K562 (cell line): ENCODE data around the gene B4GALT5. TPM values are rescaled to one million over a fixed set of nuclear protein-coding genes. Genes with fewer than 3 reads are reported as not detected.

Experiments used
- CBX5 ChIP-seq: IDR thresholded peaks from 2 replicates; pipeline ENCODE4 v1.6.1; 2014; ENCODE audit warnings: low read depth, borderline replicate concordance
- GABPA ChIP-seq: fragments of 200-800 bp; sonication (Bioruptor generic); conservative IDR thresholded peaks from 2 replicates; pipeline ENCODE4 v1.6.1; 2016; ENCODE audit warnings: low read depth, missing genetic modification characterization, missing compliant biosample characterization
- GATA2 ChIP-seq: sonication (generic); formaldehyde crosslinking; IDR thresholded peaks from 2 replicates; pipeline ENCODE4 v1.4.0; 2020; ENCODE audit warnings: mild to moderate bottlenecking, missing genetic modification reagents
- RFX7 ChIP-seq: fragments of 250-450 bp; sonication (Bioruptor Pico); IDR thresholded peaks from 2 replicates; pipeline ENCODE4 v1.5.1; 2021; ENCODE audit warnings: mild to moderate bottlenecking
- TOE1 ChIP-seq, 2 experiments: fragments of 450-650 bp in 1 of 2; sonication (generic) in 1 of 2; formaldehyde crosslinking in 1 of 2; IDR thresholded peaks; 2 replicates each; pipeline versions ENCODE4 v1.7.1 to v1.8.0; 2016 to 2022; ENCODE audit warnings: borderline replicate concordance in 2 of 2, mild to moderate bottlenecking in 2 of 2, antibody characterized with exemption in 1 of 2, inconsistent platforms in 1 of 2, low read depth in 1 of 2, missing genetic modification reagents in 1 of 2, moderate library complexity in 1 of 2
- ZNF347 ChIP-seq: fragments of 450-650 bp; formaldehyde crosslinking; IDR thresholded peaks from 2 replicates; pipeline ENCODE4 v1.4.0; 2020; ENCODE audit warnings: low read depth, mild to moderate bottlenecking, moderate library complexity
- ZNF507 ChIP-seq: conservative IDR thresholded peaks from 2 replicates; pipeline ENCODE4 v1.6.1; 2017; ENCODE audit warnings: missing genetic modification characterization, missing compliant biosample characterization
- polyA plus RNA-seq, 8 experiments: library from polyadenylated mRNA; depleted of rRNA in 4 of 8; stranded (reverse) in 5 of 8; unstranded in 3 of 8; fragments of >200 nt; fragmentation: Nextera tagmentation in 2 of 8; fragmentation: Illumina TruSeq in 1 of 8; extraction: Ambion mirVana in 2 of 8; extraction: Trizol in 1 of 8; gene quantifications; 2 replicates each; pipeline versions ENCODE4 v1.2.1 to v1.2.3, GENCODE V29; 2011 to 2014; ENCODE audit warnings: inconsistent platforms in 1 of 8, missing spikeins in 1 of 8
- total RNA-seq, 7 experiments: library from RNA; depleted of rRNA in 6 of 7; stranded (reverse); fragments of >200 nt in 6 of 7; fragmentation: Illumina TruSeq in 2 of 7; extraction: Trizol in 2 of 7; gene quantifications; 2 replicates each; pipeline versions ENCODE4 v1.2.1 to v1.2.3, GENCODE V29; 2011 to 2021; ENCODE audit warnings: low replicate concordance in 1 of 7
- TF ChIP-seq, protein P1 (sequence below): fragments of 450-650 bp; IDR thresholded peaks from 2 replicates; pipeline ENCODE4 v1.6.1; 2016; ENCODE audit warnings: mild to moderate bottlenecking, moderate library complexity
- TF ChIP-seq, protein P2 (sequence below): fragments of 250-450 bp; sonication (Bioruptor Pico); IDR thresholded peaks from 2 replicates; pipeline ENCODE4 v1.9.0; 2021; ENCODE audit warnings: mild to moderate bottlenecking, inconsistent platforms
- TF ChIP-seq, protein P3 (sequence below): fragments of 450-650 bp; conservative IDR thresholded peaks from 2 replicates; pipeline ENCODE4 v1.6.1; 2016; ENCODE audit warnings: missing genetic modification characterization, low read depth, mild to moderate bottlenecking, missing compliant biosample characterization, moderate library complexity

B4GALT5 gene
- total and polyA plus RNA-seq, 9 of the 15 experiments (the other 6 are each of a cell fraction or from before 2014, with no cell fraction given), result 8.5 to 32.6 (median 23.4) TPM

DNA sequence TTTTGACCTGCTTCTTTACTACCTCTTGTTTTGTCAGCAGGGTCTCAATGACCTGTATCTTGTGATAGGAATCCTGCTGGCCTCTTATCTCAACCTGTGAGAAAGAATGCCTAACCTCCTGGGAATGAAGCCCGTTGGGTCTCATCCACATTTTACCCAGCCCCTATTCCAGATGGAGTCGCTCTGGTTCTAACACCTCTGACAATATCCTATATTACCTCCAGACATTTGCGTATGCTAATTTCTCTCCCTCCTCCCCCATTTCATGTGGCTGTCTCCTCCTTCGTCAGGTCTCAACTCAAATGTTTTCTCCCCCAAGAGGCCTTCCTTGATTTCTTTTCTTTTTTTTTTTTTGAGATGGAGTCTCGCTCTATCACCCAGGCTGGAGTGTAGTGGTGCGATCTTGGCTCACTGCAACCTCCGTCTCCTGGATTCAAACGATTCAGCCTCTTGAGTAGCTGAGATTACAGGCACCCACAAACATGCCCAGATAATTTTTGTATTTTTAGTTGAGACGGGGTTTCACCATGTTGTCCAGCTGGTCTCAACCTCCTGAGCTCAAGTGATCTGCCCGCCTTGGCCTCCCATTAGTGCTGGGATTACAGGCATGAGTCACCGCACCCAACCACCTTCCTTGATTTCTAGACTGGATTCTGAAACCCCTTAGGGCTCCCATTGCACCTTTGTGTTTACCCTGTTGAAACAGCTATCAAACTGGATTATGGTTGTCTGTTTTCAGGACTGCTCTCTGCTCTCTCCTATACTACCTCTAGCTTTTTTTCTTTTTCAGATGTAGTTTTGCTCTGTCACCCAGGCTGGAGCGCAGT lies 49.5 kb upstream of the B4GALT5 start (continued):
- TF ChIP-seq, protein P1, sequence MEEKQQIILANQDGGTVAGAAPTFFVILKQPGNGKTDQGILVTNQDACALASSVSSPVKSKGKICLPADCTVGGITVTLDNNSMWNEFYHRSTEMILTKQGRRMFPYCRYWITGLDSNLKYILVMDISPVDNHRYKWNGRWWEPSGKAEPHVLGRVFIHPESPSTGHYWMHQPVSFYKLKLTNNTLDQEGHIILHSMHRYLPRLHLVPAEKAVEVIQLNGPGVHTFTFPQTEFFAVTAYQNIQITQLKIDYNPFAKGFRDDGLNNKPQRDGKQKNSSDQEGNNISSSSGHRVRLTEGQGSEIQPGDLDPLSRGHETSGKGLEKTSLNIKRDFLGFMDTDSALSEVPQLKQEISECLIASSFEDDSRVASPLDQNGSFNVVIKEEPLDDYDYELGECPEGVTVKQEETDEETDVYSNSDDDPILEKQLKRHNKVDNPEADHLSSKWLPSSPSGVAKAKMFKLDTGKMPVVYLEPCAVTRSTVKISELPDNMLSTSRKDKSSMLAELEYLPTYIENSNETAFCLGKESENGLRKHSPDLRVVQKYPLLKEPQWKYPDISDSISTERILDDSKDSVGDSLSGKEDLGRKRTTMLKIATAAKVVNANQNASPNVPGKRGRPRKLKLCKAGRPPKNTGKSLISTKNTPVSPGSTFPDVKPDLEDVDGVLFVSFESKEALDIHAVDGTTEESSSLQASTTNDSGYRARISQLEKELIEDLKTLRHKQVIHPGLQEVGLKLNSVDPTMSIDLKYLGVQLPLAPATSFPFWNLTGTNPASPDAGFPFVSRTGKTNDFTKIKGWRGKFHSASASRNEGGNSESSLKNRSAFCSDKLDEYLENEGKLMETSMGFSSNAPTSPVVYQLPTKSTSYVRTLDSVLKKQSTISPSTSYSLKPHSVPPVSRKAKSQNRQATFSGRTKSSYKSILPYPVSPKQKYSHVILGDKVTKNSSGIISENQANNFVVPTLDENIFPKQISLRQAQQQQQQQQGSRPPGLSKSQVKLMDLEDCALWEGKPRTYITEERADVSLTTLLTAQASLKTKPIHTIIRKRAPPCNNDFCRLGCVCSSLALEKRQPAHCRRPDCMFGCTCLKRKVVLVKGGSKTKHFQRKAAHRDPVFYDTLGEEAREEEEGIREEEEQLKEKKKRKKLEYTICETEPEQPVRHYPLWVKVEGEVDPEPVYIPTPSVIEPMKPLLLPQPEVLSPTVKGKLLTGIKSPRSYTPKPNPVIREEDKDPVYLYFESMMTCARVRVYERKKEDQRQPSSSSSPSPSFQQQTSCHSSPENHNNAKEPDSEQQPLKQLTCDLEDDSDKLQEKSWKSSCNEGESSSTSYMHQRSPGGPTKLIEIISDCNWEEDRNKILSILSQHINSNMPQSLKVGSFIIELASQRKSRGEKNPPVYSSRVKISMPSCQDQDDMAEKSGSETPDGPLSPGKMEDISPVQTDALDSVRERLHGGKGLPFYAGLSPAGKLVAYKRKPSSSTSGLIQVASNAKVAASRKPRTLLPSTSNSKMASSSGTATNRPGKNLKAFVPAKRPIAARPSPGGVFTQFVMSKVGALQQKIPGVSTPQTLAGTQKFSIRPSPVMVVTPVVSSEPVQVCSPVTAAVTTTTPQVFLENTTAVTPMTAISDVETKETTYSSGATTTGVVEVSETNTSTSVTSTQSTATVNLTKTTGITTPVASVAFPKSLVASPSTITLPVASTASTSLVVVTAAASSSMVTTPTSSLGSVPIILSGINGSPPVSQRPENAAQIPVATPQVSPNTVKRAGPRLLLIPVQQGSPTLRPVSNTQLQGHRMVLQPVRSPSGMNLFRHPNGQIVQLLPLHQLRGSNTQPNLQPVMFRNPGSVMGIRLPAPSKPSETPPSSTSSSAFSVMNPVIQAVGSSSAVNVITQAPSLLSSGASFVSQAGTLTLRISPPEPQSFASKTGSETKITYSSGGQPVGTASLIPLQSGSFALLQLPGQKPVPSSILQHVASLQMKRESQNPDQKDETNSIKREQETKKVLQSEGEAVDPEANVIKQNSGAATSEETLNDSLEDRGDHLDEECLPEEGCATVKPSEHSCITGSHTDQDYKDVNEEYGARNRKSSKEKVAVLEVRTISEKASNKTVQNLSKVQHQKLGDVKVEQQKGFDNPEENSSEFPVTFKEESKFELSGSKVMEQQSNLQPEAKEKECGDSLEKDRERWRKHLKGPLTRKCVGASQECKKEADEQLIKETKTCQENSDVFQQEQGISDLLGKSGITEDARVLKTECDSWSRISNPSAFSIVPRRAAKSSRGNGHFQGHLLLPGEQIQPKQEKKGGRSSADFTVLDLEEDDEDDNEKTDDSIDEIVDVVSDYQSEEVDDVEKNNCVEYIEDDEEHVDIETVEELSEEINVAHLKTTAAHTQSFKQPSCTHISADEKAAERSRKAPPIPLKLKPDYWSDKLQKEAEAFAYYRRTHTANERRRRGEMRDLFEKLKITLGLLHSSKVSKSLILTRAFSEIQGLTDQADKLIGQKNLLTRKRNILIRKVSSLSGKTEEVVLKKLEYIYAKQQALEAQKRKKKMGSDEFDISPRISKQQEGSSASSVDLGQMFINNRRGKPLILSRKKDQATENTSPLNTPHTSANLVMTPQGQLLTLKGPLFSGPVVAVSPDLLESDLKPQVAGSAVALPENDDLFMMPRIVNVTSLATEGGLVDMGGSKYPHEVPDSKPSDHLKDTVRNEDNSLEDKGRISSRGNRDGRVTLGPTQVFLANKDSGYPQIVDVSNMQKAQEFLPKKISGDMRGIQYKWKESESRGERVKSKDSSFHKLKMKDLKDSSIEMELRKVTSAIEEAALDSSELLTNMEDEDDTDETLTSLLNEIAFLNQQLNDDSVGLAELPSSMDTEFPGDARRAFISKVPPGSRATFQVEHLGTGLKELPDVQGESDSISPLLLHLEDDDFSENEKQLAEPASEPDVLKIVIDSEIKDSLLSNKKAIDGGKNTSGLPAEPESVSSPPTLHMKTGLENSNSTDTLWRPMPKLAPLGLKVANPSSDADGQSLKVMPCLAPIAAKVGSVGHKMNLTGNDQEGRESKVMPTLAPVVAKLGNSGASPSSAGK, result 0 out of 2 replicates have a peak, but pooled peaks have one; percentile 14
- TF ChIP-seq, protein P2, sequence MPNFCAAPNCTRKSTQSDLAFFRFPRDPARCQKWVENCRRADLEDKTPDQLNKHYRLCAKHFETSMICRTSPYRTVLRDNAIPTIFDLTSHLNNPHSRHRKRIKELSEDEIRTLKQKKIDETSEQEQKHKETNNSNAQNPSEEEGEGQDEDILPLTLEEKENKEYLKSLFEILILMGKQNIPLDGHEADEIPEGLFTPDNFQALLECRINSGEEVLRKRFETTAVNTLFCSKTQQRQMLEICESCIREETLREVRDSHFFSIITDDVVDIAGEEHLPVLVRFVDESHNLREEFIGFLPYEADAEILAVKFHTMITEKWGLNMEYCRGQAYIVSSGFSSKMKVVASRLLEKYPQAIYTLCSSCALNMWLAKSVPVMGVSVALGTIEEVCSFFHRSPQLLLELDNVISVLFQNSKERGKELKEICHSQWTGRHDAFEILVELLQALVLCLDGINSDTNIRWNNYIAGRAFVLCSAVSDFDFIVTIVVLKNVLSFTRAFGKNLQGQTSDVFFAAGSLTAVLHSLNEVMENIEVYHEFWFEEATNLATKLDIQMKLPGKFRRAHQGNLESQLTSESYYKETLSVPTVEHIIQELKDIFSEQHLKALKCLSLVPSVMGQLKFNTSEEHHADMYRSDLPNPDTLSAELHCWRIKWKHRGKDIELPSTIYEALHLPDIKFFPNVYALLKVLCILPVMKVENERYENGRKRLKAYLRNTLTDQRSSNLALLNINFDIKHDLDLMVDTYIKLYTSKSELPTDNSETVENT, result no peak
- TF ChIP-seq RFX7 (CRISPR knock-in tag), result no peak
- no peak for TF ChIP-seq CBX5
- TF ChIP-seq GABPA (tag), result no peak
- no peak for TF ChIP-seq ZNF507
- TF ChIP-seq, protein P3, sequence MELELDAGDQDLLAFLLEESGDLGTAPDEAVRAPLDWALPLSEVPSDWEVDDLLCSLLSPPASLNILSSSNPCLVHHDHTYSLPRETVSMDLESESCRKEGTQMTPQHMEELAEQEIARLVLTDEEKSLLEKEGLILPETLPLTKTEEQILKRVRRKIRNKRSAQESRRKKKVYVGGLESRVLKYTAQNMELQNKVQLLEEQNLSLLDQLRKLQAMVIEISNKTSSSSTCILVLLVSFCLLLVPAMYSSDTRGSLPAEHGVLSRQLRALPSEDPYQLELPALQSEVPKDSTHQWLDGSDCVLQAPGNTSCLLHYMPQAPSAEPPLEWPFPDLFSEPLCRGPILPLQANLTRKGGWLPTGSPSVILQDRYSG (tag), result peak; percentile 95
- TF ChIP-seq TOE1 (IDR thresholded peaks at IDR 0.05; ENCODE audit: borderline replicate concordance), result no peak
- TF ChIP-seq TOE1 (CRISPR knock-in tag; IDR thresholded peaks at IDR 0.05; ENCODE audit: borderline replicate concordance, low read depth), result no peak
- no peak for TF ChIP-seq ZNF347 (CRISPR knock-in tag)
- TF ChIP-seq GATA2 (CRISPR knock-in tag), result no peak
